Fibroblast of lung (primary cell): ENCODE measurements around the gene SLC16A8. TPM values are rescaled to one million over a fixed set of nuclear protein-coding genes. Genes with fewer than 3 reads are reported as not detected.
A peak's percentile ranks its signal among the peaks of the same experiment; 100 is the strongest.

Source experiments
- DNase-seq, 2 donors: peaks; one replicate each; pipeline versions ENCODE4 v3.0.0 to v3.0.0-alpha.2; 2010; ENCODE audit warnings: low read depth in 2 of 2
- H2AFZ ChIP-seq: 2 replicates; pipeline ENCODE4 v1.5.1; 2012; ENCODE audit warnings: low read length, control low read depth, inconsistent platforms
- H3K27ac ChIP-seq: 2 replicates; pipeline ENCODE4 v1.5.1; 2011; ENCODE audit warnings: low read length, control low read depth; ENCODE audit not compliant: insufficient read depth
- H3K27me3 ChIP-seq: 2 replicates; pipeline ENCODE4 v1.5.1; 2011; ENCODE audit warnings: mild to moderate bottlenecking, low read length; ENCODE audit not compliant: control insufficient read depth, insufficient read depth
- H3K36me3 ChIP-seq: 2 replicates; pipeline ENCODE4 v1.5.1; 2011; ENCODE audit warnings: low read length; ENCODE audit not compliant: control insufficient read depth, insufficient read depth
- H3K4me1 ChIP-seq: 2 replicates; pipeline ENCODE4 v1.5.1; 2011; ENCODE audit warnings: low read length; ENCODE audit not compliant: control insufficient read depth, insufficient read depth; ENCODE audit errors: extremely low read depth
- H3K4me2 ChIP-seq: 2 replicates; pipeline ENCODE4 v1.5.1; 2011; ENCODE audit warnings: low read length, control low read depth; ENCODE audit not compliant: insufficient read depth; ENCODE audit errors: extremely low read depth
- H3K4me3 ChIP-seq, 4 experiments: fragments of 200-600 bp in 1 of 4; sonication (generic) in 1 of 4; replicated peaks in 1 of 4; 2 replicates each; pipeline ENCODE4 v1.5.1; 2011 to 2016; ENCODE audit warnings: low read length in 4 of 4, low read depth in 3 of 4, mild to moderate bottlenecking in 3 of 4, control low read depth in 2 of 4, inconsistent platforms in 1 of 4, mixed read lengths in 1 of 4; ENCODE audit not compliant: insufficient read depth in 1 of 4; ENCODE audit errors: control extremely low read depth in 1 of 4
- H3K79me2 ChIP-seq: 2 replicates; pipeline ENCODE4 v1.5.1; 2012; ENCODE audit warnings: mild to moderate bottlenecking, low read length, inconsistent platforms; ENCODE audit not compliant: control insufficient read depth, insufficient read depth
- H3K9ac ChIP-seq: 2 replicates; pipeline ENCODE4 v1.5.1; 2011; ENCODE audit warnings: mild to moderate bottlenecking, low read length, control low read depth; ENCODE audit not compliant: insufficient read depth
- H3K9me3 ChIP-seq: 2 replicates; pipeline ENCODE4 v1.5.1; 2012; ENCODE audit warnings: low read depth, low read length; ENCODE audit not compliant: control insufficient read depth, insufficient read depth
- H4K20me1 ChIP-seq: 2 replicates; pipeline ENCODE4 v1.5.1; 2011; ENCODE audit warnings: low read length; ENCODE audit not compliant: control insufficient read depth, insufficient read depth; ENCODE audit errors: extremely low read depth
- CTCF ChIP-seq, 2 donors: IDR thresholded peaks in 1 of 2; conservative IDR thresholded peaks in 1 of 2; 1 replicate in 1 of 2; 2 replicates in 1 of 2; pipeline ENCODE4 v1.5.1; 2011 to 2012; ENCODE audit warnings: low read length in 2 of 2, control low read depth in 1 of 2, inconsistent platforms in 1 of 2, low read depth in 1 of 2, mild to moderate bottlenecking in 1 of 2
- EZH2 ChIP-seq: IDR thresholded peaks from 2 replicates; pipeline ENCODE4 v1.5.1; 2012; ENCODE audit warnings: low read length, control low read depth, mild to moderate bottlenecking; ENCODE audit errors: missing control alignments
- polyA plus RNA-seq, 2 donors: library from polyadenylated mRNA; depleted of rRNA in 1 of 2; stranded (reverse) in 1 of 2; unstranded in 1 of 2; fragments of >200 nt; gene quantifications; 2 replicates each; pipeline ENCODE4 v1.2.1, GENCODE V29; 2011 to 2012; ENCODE audit warnings: missing spikeins in 1 of 2
- total RNA-seq: library from RNA; depleted of rRNA; stranded (reverse); fragments of >200 nt; gene quantifications from 2 replicates; pipeline ENCODE4 v1.2.1, GENCODE V29; 2014

SLC16A8 gene
- total and polyA plus RNA-seq, 2 donors (not counting 1 experiment from before 2014, with no cell fraction given): under 0.01 TPM; not detected in 1

- Histone ChIP-seq H3K4me1 (no peaks in the 10 kb centered on the region), H3K79me2 (no peaks in the 10 kb centered on the region), H3K36me3 (no peaks in the 10 kb centered on the region), H2AFZ (no peak overlapping the region), H3K4me3 (no peak overlapping the region), H3K4me2 (peak overlapping the region; percentile 8), H3K9me3 (no peaks in the 10 kb centered on the region), H3K27ac (no peak overlapping the region), H4K20me1 (no peaks in the 10 kb centered on the region), H3K27me3 (peaks cover 8% of the 10 kb centered on the region), H3K9ac (no peak overlapping the region)
- no peak for DNase-seq
- TF ChIP-seq EZH2 (no peak), CTCF (conservative IDR thresholded peaks at IDR 0.05 in 1 of 2, IDR thresholded peaks at IDR 0.05 in 1 of 2; ENCODE audit: low read depth in 1 of 2, low read length in 2 of 2) (no peak)
Measured at GRCh38 chr22:38081636-38081940, 2.4 kb downstream of the SLC16A8 start.

DNA sequence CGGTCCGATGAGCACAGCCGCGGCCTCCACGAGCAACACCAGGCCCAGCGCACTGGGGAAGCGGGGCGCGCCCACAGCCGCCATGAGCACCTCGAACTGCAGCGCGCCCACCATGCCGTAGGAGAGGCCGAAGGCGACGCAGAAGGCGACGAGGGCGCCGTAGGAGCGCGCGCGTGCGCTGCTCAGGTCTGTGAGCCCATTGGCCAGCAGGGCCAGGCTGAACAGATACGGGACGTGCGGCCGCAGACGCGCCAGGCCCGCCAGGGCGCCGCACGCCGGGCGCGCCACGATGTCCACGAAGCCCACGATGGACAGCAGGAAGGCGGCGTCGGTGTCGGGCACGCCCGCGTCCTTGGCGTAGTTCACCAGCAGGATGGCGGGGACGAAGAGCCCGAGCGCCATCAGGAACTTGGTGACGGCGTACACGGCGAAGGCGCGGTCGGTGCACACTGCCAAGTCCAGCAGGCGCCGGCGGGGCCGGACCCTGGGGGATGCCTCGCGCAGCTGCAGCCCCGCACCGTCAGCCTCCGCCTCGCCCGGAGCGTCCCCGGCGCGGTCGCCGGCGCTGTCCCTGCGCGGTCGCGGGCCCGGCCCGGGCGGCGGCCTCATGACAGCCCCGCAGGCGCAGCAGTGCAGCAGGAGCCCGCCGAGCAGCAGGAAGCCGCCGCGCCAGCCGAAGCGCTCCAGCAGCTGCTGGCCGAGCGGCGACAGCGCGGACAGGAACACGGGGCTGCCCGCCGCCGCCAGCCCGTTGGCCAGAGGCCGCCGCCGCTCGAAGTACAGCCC lies 2.9 kb downstream of the SLC16A8 start:
- Histone ChIP-seq H3K9ac (no peak overlapping the region), H3K4me3 (peak overlapping the region in 1 of 4 experiments; percentile 23), H2AFZ (peak overlapping the region; percentile 85), H4K20me1 (no peaks in the 10 kb centered on the region), H3K4me2 (peak overlapping the region; percentile 51), H3K79me2 (no peaks in the 10 kb centered on the region), H3K27ac (no peak overlapping the region), H3K27me3 (peaks cover 8% of the 10 kb centered on the region), H3K4me1 (no peaks in the 10 kb centered on the region), H3K9me3 (no peaks in the 10 kb centered on the region), H3K36me3 (no peaks in the 10 kb centered on the region)
- peak; percentile 24 to 41 for DNase-seq
- peak; percentile 48 for TF ChIP-seq EZH2
- no peak for TF ChIP-seq CTCF (conservative IDR thresholded peaks at IDR 0.05 in 1 of 2, IDR thresholded peaks at IDR 0.05 in 1 of 2; ENCODE audit: low read depth in 1 of 2, low read length in 2 of 2)

GRCh38 chr22:38080474-38080849 lies 3.5 kb downstream of the SLC16A8 start:
- H3K9me3 ChIP-seq: no peaks in the 10 kb centered on the region
- no peak overlapping the region for H3K4me3 ChIP-seq
- H3K27me3 ChIP-seq: peaks cover 8% of the 10 kb centered on the region
- H4K20me1 ChIP-seq: no peaks in the 10 kb centered on the region
- H3K36me3 ChIP-seq: no peaks in the 10 kb centered on the region
- no peaks in the 10 kb centered on the region for H3K4me1 ChIP-seq
- TF ChIP-seq CTCF (conservative IDR thresholded peaks at IDR 0.05 in 1 of 2, IDR thresholded peaks at IDR 0.05 in 1 of 2; ENCODE audit: low read depth in 1 of 2, low read length in 2 of 2) (no peak), EZH2 (no peak)
- H3K9ac ChIP-seq: no peak overlapping the region
- H3K27ac ChIP-seq: no peak overlapping the region
- DNase-seq: no peak
- no peak overlapping the region for H3K4me2 ChIP-seq
- H3K79me2 ChIP-seq: no peaks in the 10 kb centered on the region
- no peak overlapping the region for H2AFZ ChIP-seq
